Measurements from ENCODE around the gene FGD4.
"Not testable (repeated sequence)": the region's sequence is repeated elsewhere in the genome, so short reads cannot be mapped to it uniquely, and the experiment has no call there.

The FGD4 gene

DNA sequence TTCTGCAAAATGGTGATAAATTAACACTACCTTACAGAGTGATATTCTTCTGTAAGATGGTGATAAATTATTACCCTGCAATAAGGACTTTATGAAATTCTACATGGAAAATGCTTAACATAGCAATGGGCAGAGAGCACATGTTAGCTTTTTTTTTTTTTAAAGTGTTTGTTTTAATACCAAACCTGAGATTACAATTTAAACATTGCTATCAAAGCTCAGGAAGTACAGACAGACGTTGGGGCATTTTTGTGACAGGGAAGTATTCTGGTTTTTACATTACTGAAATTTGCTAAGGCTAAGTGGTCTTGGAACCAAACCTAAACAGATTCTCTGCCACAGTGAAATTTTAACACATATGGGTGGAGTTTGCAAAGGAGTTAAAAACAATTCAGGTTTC lies 133.1 kb downstream of the FGD4 start:
- DNase-seq: no peak

DNA sequence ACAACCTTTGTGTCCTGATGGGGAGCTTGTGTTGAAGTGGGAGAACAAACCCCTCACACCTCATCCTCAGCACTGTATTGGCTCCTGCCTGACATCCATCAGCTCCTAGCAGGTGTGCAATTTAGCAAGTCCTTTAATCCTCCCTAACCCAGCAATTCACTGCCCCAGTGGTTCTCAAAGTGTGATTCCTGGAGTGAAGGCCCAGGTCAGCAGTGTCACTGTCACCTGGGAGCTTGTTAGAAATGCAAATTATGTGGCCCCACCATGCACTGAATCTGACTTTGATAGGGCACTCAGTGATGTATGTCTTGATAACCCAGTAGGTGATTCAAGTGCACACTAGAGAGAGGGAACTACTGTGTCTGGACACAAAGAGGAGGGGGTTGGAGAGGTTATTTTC lies 133.6 kb downstream of the FGD4 start:
- DNase-seq: no peak

DNA sequence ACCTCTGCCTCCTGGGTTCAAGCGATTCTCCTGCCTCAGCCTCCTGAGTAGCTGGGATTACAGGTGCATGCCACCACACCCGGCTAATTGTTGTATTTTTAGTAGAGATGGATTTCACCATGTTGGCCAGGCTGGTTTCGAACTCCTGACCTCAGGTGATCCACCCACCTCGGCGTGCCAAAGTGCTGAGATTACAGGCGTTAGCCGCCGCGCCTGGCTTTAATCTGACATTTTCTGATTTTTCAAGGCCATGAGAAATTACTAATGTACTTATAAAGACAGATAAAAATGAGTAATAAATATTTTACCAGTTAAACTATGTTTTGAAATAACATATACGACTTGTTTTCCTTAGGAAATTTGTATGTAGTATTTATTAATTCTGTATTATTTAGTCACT lies 134.1 kb downstream of the FGD4 start:
- DNase-seq: not testable (repeated sequence)

DNA sequence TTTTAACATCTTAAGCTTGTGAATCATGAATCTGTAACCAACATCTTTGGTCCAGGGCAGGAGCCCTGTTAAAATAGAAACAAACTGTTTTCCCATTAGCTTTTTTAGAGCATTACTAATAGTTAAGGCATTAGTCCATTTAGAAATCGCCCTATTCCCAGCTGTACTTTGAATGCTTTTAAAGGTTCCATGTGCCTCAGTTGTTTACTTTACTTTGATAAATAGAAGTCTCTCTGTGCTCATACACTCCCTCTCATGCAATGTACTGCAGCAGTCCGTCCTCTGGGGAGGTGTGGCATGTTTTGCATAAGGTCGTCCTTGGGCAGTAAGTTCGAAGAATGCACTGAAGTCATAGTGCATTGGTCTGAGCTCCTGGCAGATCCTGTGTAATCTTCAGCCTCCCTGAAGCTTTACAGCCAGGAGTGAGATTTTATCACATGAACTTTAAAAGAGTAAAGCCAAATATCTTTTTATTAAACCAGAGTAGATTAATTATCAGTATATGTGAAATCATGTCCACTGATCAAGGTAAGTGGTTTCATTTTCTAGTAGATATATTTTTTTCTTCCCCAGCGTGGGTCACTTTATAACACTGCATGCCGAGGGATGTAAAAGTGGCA lies 134.7 kb downstream of the FGD4 start:
- no peak for DNase-seq

DNA sequence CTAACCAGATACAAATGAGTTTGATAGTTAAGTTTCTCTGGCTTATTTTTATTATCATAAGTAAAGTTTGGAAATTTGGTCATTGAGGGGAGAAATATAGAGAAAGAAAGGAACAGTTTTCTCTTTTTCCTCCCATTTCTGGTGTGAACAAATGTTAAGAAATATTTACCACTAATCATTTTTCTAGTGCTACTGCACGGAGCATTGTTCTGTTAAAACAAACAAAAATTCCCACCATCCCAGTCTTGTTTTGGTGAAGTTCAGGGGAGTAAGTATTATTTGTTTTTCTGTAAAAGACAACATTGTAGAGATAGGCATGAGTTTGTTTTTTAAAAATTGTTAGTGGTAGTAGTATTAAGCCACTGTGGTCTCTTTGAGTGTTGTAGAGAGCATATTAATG lies 135.3 kb downstream of the FGD4 start:
- no peak for DNase-seq

DNA sequence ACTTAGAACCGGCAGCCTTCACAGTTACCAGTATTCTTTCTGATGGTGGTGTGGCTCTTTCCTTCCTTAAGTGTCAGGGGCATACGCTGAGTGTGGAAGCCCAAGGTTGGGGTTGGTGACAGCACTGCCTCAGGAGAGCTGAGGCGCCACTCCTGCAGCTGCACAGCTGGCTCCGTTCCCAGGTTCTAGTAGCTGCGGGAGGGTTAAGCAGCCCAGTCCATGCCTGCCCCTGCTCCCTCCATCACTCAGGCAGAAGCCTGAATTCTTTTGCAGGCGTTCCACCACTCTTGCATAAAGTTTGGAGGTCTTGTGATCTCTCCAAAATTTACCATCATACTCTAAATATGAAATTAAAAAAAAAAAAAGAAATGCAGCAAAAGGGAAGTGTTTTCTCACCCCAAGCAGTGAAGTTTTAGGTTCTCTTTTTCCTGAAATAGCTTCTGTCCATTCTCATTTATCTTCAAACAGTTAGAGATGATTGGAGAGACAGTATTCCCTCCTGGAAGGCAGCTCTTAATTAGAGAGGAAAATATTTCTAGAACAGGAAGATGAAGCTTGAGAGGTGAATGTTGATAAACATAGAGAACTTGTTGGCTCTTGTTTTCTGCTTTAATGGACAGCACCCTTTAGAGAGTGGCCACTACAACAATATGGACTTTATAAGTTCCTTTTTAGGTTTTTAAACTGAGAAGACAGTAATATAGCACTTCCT lies 136.1 kb downstream of the FGD4 start:
- no peak for DNase-seq

DNA sequence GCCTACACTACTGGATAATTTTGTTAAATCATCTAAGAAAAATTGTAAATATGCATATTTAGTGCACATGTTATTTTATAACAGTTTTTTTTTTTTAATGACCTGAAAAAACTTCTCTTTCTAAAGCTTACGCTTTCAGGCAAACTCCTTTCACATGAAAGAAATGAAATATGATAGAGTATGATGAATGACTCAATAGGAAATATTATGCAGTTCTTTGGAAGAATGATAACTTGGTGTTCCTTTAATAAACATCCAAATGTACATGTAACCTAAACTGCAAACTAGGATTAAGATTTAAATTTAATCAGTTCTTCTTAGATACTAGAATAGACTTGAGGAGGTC lies 136.6 kb downstream of the FGD4 start:
- no peak for DNase-seq

DNA sequence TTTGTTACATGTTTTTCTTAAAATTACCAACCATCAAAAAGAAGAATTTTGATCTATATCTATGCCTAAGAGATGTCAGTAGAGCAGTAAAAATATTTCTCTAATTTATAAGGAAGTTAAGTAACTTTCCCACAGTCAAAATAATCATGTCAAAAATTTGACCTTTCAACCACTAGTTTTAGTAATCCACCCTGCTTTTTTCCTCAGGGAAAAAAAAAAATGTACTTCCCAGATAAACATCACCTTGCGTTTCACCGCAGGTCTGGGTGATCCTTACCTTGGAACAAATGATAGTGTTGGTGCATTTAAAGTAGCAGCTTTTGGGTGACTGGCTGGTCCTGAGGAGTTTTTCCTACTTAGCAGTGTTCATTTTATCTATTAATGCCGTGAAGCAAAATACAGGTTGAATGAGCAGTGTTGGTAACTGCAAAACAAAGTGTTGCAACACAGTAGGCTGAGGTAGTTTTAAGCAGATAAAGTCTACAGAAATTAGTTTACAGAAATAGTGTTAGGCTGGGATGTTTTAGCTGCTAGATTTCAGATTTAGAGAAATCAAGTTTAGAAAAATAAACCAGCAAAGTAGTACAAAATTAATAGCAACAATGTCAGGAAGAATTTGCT lies 142.5 kb downstream of the FGD4 start:
- DNase-seq: no peak

DNA sequence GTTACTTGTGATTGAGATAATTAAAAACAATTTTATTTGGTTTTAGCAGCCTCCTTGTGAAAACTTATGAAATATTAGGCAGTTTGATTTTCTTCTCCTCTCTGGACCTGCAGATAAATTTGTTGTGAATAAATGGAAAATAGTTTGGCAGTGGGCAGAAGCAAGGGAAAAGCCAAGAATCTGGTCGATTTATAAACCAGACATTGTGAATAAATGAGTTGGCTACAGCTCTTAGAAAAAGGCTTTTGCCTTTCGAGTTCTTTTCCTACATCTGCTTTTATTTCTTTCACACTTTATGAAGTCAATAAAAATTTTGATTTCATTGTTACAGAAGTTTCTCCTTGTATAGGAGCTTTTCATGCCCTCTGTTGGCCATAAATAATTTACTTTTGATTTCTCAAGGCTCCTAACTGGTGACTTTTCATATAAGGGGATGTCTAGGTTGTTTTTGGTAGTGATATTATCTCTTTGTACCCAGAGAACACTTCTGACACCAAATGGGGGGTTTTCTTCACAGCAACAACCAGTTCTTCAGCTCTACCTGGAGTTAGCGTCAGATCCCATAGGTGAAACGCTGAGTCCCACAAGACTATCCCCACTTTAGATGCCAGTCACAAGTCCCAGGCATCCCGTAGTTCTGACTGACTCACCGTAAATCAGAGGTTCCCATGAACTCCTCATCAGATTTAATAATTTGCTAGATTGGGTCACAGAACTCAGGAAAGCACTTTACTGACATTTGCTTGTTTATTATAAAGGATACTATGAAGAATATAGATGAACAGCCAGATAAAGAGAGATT lies 143.3 kb downstream of the FGD4 start:
- DNase-seq: no peak

DNA sequence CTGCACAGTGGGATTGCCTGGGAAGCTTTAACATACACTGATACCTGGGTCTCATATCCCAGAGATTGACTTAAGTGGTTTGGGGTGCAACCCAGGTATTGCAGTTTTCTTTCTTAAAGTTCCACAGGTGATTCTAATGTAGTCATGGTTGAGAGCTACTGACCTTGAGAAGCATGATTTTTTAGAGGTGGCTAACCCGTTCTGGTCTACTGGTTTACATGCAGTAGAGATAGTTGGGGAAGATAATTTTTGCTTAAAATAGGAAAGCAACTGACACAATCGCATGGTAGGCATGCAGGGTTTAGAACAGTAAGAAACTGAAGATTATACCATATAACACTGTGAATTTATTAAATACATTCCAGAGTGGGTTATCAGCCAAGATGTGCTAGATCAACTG lies 145.5 kb downstream of the FGD4 start:
- DNase-seq: no peak

DNA sequence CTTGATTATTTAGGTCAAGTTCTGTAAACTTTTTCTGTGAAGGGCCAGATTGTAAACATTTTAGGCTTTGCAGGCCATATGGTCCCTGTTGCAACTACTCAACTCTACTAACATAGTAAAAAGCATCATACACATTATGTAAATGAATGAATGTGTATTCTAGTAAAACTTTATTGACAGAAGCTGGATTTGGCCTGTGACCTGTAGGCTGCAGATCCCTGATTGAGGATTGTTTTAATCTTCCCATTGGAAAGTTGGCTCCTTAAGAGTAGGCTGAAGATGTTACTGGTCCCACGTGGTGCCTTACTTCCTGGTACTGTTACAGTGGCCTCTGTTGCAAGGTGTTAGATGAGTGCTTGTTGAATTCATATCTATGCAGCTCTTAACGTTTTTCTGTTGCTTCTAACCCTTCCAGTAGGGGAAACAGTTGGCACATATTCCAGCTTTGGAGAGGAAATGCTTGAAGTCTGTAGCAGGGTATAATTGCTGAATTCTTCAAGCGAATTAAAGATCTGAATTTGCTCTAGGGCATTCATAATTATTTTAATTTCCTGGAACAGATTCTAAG lies 146.1 kb downstream of the FGD4 start:
- DNase-seq: no peak

DNA sequence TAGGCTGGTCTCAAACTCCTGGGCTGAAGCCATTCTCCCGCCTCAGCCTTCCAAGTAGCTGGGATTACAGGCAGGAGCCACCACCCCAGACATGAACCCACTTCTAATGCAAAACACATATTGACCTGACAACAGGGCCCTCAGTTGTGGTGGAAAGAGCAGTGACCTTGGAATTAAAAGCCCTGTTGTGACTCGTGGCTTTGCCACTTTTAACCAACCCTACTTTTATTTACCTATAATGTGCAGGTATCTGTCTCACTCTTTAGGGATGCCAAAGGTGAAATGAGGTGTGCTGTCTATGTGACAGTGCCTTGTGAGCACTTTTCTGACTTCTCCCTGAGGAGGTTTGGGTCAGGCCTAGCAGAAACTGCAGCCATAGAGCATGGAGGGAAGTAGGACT lies 146.9 kb downstream of the FGD4 start:
- no peak for DNase-seq

DNA sequence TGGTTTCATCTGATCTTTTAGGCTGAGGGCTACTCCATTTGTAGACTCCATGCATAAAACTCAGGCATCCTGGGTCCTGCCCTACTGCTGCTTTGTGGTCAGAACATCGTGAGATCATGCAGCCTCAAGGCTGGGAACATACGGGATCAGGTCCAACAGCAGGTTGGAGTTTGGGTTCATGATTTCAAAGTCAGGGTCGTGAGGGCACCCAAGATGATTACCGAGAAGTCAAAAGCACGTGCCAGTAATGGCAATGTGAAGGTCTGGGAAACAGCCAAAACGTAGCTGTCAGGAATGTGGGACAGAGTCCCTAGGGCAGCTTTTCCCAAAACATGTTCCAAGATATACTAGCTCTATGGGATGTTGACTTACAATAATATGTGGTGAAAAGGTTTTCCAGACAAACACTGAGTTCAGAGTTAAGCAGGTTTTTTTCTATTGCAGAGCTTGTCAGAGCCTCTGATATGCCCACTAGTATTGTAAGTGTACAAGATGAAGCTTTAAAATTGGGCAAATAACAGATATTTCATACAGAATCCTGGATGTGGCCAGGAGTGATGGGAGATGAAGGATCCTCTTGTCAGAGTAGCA lies 149.4 kb downstream of the FGD4 start:
- no peak for DNase-seq

DNA sequence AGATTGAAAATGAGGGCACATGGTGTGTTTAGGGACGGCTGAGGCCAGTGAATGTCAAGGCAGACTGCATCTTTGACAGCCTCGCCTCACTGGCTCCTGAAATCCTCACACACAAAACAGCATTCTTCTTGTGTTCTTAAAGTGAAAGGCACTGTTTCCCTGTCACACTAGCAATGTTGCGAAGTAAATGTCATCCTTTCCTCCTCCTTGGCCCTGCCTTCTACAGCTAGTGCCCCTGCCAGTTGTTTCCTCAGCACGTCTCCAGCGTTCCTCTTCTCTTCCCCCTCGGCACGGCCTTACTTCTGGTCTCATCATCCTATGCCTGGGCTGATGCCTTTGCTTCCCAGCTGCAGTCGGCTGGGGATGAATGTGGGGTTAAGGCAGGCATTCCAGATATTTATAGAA lies 150.3 kb downstream of the FGD4 start:
- DNase-seq: no peak

DNA sequence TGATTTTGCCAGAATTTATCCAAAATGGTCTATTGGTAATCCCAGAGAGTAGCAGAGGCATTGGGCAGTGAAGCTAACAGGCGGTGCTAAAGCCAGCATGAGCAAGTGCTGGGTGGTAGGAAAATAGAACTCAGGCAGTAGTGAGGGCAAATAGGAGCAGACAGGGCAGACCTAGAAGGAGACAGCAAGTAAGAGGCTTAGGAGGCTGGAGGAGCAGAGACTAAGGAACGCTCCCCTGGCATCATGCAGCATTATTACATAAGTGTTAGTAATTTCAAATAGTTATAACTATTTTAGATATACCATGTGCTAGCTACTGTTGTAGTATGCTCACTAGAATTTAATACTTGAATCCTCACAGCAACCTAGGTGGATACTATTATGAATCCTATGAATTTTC lies 151.7 kb downstream of the FGD4 start:
- DNase-seq: no peak

DNA sequence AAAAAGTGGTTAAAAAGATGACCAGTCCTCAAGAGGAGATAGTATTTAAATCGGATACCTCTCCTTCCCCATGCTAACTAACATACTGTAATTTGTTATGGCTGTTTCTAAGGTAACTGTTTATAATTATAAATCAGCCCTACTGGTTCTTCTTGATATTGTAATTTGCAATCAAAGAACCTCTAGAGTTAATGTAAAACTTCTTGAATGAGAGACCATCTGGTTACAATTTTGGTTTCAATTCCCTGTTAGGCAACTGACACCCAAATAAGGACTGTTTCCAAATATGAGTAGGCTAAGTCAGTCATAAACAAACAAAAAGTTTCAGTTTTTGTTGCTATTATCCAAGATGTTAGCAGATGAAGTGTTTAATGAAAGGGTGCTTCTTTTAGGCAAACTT lies 159.5 kb downstream of the FGD4 start:
- DNase-seq: no peak

DNA sequence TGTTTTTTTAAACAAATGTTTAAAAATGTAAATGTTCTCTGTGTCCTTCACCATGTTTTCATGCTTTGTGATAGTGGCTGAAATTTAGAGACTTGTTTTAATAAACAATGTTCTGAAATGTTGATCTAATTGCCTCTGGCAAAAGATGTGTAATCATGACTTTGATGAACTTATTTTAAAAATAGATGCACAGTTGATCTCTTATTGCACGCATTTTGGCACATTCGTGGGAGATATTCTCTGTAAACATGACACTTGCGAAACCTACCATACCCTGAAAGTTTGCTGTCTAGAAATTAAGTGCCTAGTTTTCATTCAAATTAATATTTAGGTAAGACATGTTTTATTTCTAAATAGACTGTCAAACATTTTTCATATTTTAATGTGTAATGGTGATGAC lies 160.1 kb downstream of the FGD4 start:
- DNase-seq: no peak

DNA sequence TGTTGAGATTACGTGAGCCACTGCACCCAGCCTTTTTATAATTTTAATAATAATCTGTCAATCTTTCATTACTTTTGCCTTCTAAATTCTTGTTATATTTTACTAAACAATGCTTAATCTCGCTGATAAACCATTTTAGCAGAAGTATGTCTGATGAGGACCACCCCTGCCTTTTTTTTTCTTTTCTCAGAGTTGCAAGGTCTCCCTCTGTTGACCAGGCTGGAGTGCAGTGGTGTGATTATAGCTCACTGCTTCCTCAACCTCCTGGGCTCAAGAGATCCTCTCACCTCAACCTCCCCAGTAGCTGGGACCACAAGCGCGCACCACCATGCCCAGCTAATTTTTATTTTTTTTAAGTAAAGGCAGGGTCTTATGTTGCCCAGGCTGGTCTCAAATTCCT lies 161.2 kb downstream of the FGD4 start:
- no peak for DNase-seq

DNA sequence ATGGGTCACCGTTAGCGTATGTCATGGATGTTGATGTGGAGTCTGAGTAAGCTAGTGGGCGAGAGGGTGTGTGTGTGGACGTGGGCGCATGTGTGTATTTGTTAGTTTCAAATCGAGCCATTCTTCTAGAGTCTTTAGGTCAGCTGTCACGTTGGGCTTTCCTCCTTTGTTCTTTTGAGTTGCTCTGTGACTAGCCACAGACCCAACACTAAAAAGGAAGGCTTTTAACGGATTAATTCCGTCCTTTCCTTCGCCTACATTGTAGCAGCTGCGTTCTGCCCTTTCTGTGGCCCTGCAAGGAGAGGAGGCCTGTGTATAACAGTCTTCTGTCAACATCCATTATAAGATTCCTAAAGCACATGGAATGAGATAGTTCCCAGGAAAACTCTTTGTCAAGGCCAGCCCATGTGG lies 162.6 kb downstream of the FGD4 start:
- no peak for DNase-seq

DNA sequence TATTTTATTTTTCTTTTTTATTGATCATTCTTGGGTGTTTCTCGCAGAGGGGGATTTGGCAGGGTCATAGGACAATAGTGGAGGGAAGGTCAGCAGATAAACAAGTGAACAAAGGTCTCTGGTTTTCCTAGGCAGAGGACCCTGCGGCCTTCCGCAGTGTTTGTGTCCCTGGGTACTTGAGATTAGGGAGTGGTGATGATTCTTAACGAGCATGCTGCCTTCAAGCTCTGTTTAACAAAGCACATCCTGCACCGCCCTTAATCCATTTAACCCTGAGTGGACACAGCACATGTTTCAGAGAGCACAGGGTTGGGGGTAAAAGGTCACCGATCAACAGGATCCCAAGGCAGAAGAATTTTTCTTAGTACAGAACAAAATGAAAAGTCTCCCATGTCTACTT lies 163.1 kb downstream of the FGD4 start:
- not testable (repeated sequence) for DNase-seq

DNA sequence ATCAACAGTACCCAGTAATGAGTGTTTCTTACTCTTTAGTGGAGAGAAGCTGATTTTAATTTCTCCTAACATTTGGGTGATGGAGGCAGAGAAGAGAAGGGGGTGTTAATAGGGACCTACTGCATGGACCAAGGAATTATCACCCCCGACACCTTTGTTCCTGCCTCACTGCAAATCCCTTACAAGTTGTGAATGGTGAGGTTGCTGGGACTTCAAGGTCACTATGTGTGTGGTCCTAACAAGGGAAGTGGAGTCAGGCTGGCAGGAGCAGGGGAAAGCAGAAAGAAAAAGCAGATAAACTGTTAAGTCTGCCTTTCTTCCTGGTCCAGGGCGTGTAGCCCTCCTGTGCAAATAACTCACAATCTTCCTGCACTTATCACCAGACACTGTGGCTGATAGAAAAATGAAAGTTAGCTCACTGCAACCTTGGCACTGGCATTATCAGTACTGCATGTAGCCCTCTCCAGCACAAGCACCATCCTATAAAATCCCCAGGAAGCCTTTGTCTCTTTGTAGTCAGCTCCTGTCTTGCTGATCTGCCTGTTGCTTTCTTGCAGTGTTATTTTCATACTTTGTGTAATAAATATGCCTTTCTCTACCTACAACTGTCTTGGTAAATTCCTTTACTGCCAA lies 167.4 kb downstream of the FGD4 start:
- DNase-seq: no peak

DNA sequence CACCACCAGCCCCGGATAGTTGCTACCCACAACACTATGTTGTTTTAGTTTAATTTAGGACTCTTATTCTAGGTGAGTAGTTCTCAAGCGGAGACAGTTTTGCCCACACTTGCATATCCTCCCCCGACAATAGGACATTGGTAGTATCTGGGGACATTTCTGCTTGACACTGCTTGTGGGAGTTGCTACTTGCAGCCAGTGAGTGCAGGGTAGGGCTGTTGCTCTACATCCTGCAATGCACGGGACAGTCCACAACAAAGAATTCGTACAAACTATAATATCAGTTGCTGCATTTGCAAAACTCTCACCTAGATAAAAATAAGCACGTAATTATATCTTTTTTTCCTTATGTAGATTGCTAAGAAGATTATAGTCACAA lies 167.9 kb downstream of the FGD4 start:
- no peak for DNase-seq

DNA sequence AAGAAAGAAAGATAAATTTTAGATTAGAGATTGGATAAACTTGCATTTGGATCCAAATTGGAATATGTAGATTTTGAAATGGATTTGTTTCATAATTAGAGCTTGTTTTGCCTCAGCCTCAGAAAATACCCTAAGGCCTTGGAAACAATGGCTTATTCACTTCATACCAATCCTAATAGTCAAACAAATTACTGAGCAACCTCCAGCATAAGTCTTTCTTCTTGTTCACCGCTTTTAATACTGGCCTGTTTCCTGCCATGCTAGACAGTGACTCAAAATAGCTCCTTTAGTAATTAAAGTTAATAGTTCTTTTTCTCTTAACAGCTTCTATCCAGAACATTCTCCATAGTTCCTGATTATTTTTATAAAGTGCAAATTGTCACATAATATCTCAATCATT lies 168.9 kb downstream of the FGD4 start:
- DNase-seq: no peak
